ENCODE measurements around the gene CA11.

DNA sequence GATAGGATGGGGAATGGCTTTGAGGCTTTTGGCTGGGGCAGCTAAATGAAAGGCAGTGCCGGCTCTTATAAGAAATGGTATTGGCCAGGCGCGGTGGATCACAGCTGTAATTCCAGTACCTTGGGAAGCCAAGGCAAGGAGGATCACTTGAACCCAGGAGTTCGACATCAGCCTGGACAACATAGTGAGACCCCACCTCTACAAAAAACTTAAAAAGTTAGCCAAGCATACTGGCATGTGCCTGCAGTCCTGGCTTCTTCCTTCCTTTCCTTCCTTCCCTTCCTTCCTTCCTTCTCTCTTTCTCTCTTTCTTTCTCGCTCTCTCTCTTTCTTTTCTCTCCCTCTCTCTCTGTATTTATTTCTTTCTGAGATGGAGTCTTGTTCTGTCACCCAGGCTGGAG lies 3.1 kb downstream of the CA11 start:
- TF ChIP-seq, protein P1, sequence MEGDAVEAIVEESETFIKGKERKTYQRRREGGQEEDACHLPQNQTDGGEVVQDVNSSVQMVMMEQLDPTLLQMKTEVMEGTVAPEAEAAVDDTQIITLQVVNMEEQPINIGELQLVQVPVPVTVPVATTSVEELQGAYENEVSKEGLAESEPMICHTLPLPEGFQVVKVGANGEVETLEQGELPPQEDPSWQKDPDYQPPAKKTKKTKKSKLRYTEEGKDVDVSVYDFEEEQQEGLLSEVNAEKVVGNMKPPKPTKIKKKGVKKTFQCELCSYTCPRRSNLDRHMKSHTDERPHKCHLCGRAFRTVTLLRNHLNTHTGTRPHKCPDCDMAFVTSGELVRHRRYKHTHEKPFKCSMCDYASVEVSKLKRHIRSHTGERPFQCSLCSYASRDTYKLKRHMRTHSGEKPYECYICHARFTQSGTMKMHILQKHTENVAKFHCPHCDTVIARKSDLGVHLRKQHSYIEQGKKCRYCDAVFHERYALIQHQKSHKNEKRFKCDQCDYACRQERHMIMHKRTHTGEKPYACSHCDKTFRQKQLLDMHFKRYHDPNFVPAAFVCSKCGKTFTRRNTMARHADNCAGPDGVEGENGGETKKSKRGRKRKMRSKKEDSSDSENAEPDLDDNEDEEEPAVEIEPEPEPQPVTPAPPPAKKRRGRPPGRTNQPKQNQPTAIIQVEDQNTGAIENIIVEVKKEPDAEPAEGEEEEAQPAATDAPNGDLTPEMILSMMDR (IDR thresholded peaks at IDR 0.05), result no peak
- no peak for TF ChIP-seq POLR2A (IDR thresholded peaks at IDR 0.05)

Measured in lower leg skin (tissue), 3 donors.